ENCODE results near the gene INCA1. TPM values are rescaled to one million over a fixed set of nuclear protein-coding genes. Genes with fewer than 3 reads are reported as not detected.

Gene INCA1
- total RNA-seq, 1 donor from 2014 or later, result 0.34 TPM

DNA sequence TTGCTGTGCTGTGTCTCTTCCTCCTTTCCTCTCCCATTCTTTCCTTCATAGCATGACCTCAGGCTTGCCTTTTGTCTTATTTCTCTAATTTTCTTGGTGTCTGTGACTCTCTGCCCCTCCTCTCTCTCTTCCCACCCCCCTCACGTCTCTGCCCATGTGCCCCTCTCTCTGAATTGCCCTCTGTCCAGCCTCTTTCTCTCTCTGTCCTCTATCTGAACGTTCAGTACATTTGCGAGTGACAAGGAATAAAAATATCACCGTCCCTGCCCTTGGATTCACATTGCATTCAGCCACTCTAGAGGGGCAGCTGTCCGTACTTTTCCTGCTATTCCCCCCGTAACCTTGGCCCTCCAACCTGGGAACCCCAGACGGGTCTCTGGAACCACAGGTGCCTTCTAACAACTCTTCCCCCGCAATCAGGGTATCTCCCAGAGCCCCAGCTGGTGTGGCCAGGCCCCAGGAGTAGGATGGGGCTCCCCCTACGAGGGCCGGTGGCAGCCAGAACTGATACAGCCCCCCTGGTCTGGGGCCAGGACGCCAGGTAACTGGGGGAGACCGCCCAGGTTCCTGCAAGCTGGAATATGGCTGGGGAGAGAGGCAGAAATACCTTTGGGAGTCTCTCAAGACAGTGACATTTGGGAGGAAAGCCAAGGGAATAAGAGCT, 2.2 kb upstream of the INCA1 start:
- H3K27me3 Mint-ChIP-seq (ENCODE audit: insufficient read depth), result peaks cover 8% of the 10 kb centered on the region
- intact Hi-C loops (cut with micrococcal nuclease), result loop anchor here (5.0 kb wide), 1 partner anchor 283 kb away; the partner anchor contains the start of gene RABEP1
- DNase-seq (ENCODE audit: low spot score), result no peak
- peaks cover 31% of the 10 kb centered on the region for H3K36me3 Mint-ChIP-seq (ENCODE audit: low read depth)
- peaks cover 19% of the 10 kb centered on the region for H3K4me1 Mint-ChIP-seq (ENCODE audit: low read depth)
- H3K9me3 Mint-ChIP-seq, result no peaks in the 10 kb centered on the region
- peak overlapping the region; percentile 90 for H3K4me3 Mint-ChIP-seq
- peak overlapping the region; percentile 90 for H3K27ac Mint-ChIP-seq

- Mint-ChIP-seq H3K36me3 (ENCODE audit: low read depth) (peaks cover 24% of the 10 kb centered on the region), H3K4me1 (ENCODE audit: low read depth) (peaks cover 19% of the 10 kb centered on the region), H3K9me3 (no peaks in the 10 kb centered on the region), H3K4me3 (peak overlapping the region; percentile 90), H3K27me3 (ENCODE audit: insufficient read depth) (peaks cover 8% of the 10 kb centered on the region), H3K27ac (peak overlapping the region; percentile 90)
- intact Hi-C loops (cut with micrococcal nuclease), result loop anchor here (5.0 kb wide), 1 partner anchor 283 kb away; the partner anchor contains the start of gene RABEP1
- no peak for DNase-seq (ENCODE audit: low spot score)
Measured at GRCh38 chr17:4998732-4999429, 1.6 kb upstream of the INCA1 start.

- no peak for DNase-seq (ENCODE audit: low spot score)
- intact Hi-C loops (cut with micrococcal nuclease), result loop anchor here (5.0 kb wide), 1 partner anchor 284 kb away; the partner anchor contains the start of gene RABEP1
- H3K27ac Mint-ChIP-seq, result peak overlapping the region; percentile 90
- peak overlapping the region; percentile 90 for H3K4me3 Mint-ChIP-seq
- peaks cover 8% of the 10 kb centered on the region for H3K27me3 Mint-ChIP-seq (ENCODE audit: insufficient read depth)
- H3K4me1 Mint-ChIP-seq (ENCODE audit: low read depth), result peaks cover 19% of the 10 kb centered on the region
- H3K9me3 Mint-ChIP-seq, result no peaks in the 10 kb centered on the region
- H3K36me3 Mint-ChIP-seq (ENCODE audit: low read depth), result peaks cover 17% of the 10 kb centered on the region
Measured at GRCh38 chr17:4998027-4998731, 857 bp upstream of the INCA1 start.

DNA sequence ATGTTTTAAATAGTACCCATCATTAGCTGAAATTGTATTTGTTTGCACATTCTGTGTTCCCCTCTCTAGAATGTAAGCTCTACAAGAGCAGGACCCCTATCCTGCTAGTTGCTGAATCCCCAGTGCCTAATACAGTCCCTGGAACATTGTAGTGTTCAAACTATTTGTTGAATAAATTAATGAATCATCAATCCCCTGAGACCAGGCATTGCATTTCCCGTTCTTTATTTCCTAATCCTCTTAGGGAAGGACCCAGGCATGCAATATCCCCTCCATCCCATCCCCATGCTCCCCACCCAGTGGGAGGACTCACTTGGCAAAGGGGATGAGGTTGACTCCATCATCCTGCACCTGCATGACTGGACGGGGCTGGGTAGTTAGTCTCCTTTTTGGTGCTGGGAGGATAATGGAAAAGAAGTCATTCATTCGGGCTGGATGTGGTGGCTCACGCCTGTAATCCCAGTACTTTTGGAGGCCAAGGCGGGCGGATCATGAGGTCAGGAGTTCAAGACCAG, 3.2 kb downstream of the INCA1 start:
- H3K4me1 Mint-ChIP-seq (ENCODE audit: low read depth), result peaks cover 16% of the 10 kb centered on the region
- no peak overlapping the region for H3K27ac Mint-ChIP-seq
- intact Hi-C loops (cut with micrococcal nuclease), result no loop called here
- peaks cover 8% of the 10 kb centered on the region for H3K27me3 Mint-ChIP-seq (ENCODE audit: insufficient read depth)
- H3K36me3 Mint-ChIP-seq (ENCODE audit: low read depth), result peaks cover 13% of the 10 kb centered on the region
- H3K4me3 Mint-ChIP-seq, result no peak overlapping the region
- no peak for DNase-seq (ENCODE audit: low spot score)
- no peaks in the 10 kb centered on the region for H3K9me3 Mint-ChIP-seq

DNA sequence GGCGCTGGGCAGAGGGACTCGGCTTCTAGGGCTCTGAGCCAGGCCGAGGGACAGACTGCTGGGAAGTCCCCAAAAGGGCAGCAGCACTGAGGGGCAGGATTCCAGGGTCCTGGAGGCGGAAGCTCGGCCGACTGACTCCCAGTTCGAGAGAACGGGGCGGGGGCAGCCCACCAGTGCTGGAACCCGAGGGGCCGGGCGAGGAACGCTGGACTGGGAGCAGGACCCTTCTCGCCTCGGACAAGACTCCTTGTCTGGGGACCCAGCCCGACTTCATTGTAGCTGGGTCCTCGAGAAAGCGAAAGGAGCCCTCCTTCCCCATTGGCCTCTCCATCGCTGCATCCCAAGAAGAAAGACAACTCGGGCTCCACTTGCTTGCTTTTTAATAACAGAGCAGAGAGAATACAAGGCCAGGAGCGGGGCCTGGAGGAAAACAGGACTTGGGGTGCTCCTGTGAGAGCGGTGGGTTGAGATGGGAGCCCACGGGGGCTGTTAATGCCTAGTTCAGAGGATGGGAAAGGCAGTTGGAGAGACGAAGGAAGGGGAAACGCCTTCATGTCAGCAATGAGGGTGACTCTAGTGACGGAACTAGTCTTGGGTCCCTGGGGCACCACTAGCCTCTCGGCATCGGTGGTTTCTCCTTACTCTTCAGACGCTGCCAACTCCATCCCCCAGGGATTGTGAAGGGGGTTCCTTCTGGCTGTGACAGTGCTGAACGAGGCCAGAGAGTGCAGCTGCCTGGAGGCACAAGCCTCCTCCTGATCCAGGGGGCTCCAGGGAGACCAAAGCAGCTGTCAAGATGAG, 9.4 kb downstream of the INCA1 start:
- intact Hi-C loops (cut with micrococcal nuclease), result loop anchor here (1.0 to 2.0 kb wide), 5 partner anchors 8 to 43 kb away; partner anchors contain the start of genes INCA1, KIF1C and SPAG7
- Mint-ChIP-seq H3K27ac (peak overlapping the region; percentile 89), H3K36me3 (ENCODE audit: low read depth) (peaks cover 32% of the 10 kb centered on the region), H3K4me1 (ENCODE audit: low read depth) (peaks cover 39% of the 10 kb centered on the region), H3K27me3 (ENCODE audit: insufficient read depth) (no peaks in the 10 kb centered on the region), H3K9me3 (no peaks in the 10 kb centered on the region), H3K4me3 (peak overlapping the region; percentile 95)
- DNase-seq (ENCODE audit: low spot score), result no peak

DNA sequence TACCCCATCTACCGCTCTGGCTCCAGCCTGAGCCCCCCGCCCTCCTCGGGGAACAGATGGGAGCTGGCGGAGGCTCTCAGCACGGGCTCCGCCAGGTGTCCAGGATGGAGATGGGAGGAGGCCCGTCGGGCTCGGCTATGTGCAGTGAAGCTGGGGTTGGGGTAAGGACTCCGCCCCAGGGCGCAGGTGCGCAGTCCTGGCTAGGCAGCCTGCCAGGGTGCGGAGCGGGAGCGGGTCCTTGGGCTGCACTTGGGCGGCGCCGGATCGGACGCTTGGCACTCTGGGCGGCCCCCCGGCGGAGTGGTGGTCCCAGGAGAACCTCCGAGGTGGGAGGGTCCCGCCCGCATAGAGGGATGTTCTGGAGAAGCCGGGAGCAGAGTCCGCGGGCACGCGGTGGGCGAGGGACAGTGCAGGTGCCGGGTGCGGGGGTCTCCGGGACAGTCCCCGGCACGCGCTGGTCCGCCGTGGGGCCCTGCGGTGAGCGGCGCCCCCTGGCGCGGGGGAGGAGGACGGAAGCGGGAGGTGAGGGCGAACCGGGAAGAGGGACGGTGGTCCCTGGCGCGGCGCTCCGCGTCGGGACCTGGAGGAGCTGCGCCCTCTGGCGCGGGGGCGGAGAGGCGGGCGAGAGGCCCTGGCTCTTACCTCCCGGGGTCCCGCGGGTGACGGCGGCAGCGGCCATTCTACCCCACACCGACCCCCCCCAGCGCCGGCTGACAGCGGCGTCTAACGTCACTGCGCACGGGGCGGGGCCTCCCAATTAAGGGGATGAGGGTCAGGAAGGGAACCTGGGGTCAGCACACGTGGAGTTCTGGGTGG, 10.2 kb downstream of the INCA1 start, which contains the start of gene CAMTA2:
Gene CAMTA2 (minus strand): TSS at position 725 of the 816 bp plus-strand sequence. CDS start 1,453 bp downstream, outside the sequence.
- H3K27me3 Mint-ChIP-seq (ENCODE audit: insufficient read depth), result no peaks in the 10 kb centered on the region
- intact Hi-C loops (cut with micrococcal nuclease), result loop anchor here (1.0 to 2.0 kb wide), 4 partner anchors 10 to 44 kb away; partner anchors contain the start of genes INCA1, KIF1C and SPAG7
- H3K9me3 Mint-ChIP-seq, result no peaks in the 10 kb centered on the region
- peak within 1 kb of the TSS; percentile 95 for H3K4me3 Mint-ChIP-seq
- peaks cover 39% of the 10 kb centered on the region for H3K4me1 Mint-ChIP-seq (ENCODE audit: low read depth)
- H3K36me3 Mint-ChIP-seq (ENCODE audit: low read depth), result peaks cover 39% of the 10 kb centered on the region
- peak; percentile 82 for DNase-seq (ENCODE audit: low spot score)
- peak within 1 kb of the TSS; percentile 89 for H3K27ac Mint-ChIP-seq

DNA sequence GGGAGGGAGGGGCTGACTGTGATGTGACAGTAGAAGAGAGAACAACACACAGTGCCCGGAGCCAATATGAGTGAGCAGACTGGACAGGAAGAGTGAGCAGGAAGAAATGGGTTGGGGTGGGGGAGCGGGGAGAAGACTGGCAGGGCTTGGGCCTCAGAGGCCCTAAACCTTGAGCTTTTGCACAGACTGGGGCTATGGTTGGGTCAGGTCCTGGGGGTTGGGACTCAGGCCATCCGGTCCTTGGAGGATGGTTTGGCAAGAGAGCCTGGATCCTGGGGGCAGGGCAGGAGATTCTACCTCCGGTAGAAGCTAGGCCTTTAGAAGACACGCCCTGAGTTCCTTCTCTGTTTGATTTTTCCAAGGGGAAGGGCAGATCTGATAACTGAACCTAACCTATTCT, 10.9 kb downstream of the INCA1 start:
- no peaks in the 10 kb centered on the region for H3K27me3 Mint-ChIP-seq (ENCODE audit: insufficient read depth)
- H3K4me1 Mint-ChIP-seq (ENCODE audit: low read depth), result peaks cover 39% of the 10 kb centered on the region
- no peaks in the 10 kb centered on the region for H3K9me3 Mint-ChIP-seq
- H3K27ac Mint-ChIP-seq, result peak overlapping the region; percentile 80
- intact Hi-C loops (cut with micrococcal nuclease), result loop anchor here (2.0 kb wide), 1 partner anchor 44 kb away; no protein-coding TSS in a partner anchor
- H3K4me3 Mint-ChIP-seq, result peak overlapping the region; percentile 95
- no peak for DNase-seq (ENCODE audit: low spot score)
- peaks cover 39% of the 10 kb centered on the region for H3K36me3 Mint-ChIP-seq (ENCODE audit: low read depth)

- Mint-ChIP-seq H3K4me1 (ENCODE audit: low read depth) (peaks cover 29% of the 10 kb centered on the region), H3K4me3 (no peak overlapping the region), H3K36me3 (ENCODE audit: low read depth) (peaks cover 43% of the 10 kb centered on the region), H3K9me3 (no peaks in the 10 kb centered on the region), H3K27ac (no peak overlapping the region), H3K27me3 (ENCODE audit: insufficient read depth) (no peaks in the 10 kb centered on the region)
- intact Hi-C loops (cut with micrococcal nuclease), result no loop called here
- no peak for DNase-seq (ENCODE audit: low spot score)
Measured at GRCh38 chr17:4982305-4982704, 15.0 kb downstream of the INCA1 start.

DNA sequence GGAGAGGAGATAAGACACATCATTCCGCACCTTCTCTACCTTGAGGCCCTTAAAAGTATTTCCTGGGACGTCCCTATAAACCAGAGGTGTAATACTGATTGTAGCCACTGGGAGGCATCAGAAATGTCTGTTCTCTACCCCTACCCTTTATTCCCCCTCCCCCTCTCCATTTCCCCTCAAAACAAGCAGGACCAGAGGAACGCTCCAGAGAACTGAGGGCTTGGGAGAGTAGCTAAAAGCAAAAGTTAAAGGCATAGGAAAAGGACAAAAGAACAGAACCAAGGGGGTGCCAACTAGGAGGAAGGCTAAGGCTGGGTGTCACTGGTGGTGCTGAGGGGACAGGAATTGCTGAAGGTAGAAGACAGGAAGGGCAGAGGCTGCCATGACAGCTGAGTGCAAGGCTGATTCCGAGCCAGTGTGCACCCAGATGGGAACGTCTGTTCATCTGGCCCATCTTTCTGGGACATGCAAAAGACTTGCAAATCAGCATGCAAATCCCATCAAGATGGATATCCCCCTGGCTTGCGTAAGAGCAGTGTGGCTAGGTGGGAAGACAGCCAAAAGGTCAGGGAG, 16.6 kb downstream of the INCA1 start:
- peak overlapping the region; percentile 56 for H3K27ac Mint-ChIP-seq
- DNase-seq (ENCODE audit: low spot score), result peak; percentile 42
- intact Hi-C loops (cut with micrococcal nuclease), result loop anchor here (1.0 to 2.0 kb wide), 5 partner anchors 8 to 82 kb away; partner anchors contain the start of genes INCA1, KIF1C and SPAG7
- peaks cover 20% of the 10 kb centered on the region for H3K4me1 Mint-ChIP-seq (ENCODE audit: low read depth)
- H3K4me3 Mint-ChIP-seq, result no peak overlapping the region
- H3K9me3 Mint-ChIP-seq, result no peaks in the 10 kb centered on the region
- peaks cover 40% of the 10 kb centered on the region for H3K36me3 Mint-ChIP-seq (ENCODE audit: low read depth)
- no peaks in the 10 kb centered on the region for H3K27me3 Mint-ChIP-seq (ENCODE audit: insufficient read depth)

GRCh38 chr17:4978726-4979125, 18.6 kb downstream of the INCA1 start:
- no peak for DNase-seq (ENCODE audit: low spot score)
- no peak overlapping the region for H3K27ac Mint-ChIP-seq
- H3K36me3 Mint-ChIP-seq (ENCODE audit: low read depth), result peaks cover 51% of the 10 kb centered on the region
- no peak overlapping the region for H3K4me3 Mint-ChIP-seq
- intact Hi-C loops (cut with micrococcal nuclease), result no loop called here
- H3K4me1 Mint-ChIP-seq (ENCODE audit: low read depth), result peaks cover 12% of the 10 kb centered on the region
- H3K9me3 Mint-ChIP-seq, result no peaks in the 10 kb centered on the region
- no peaks in the 10 kb centered on the region for H3K27me3 Mint-ChIP-seq (ENCODE audit: insufficient read depth)

- Mint-ChIP-seq H3K4me1 (ENCODE audit: low read depth) (peaks cover 20% of the 10 kb centered on the region), H3K27ac (peak overlapping the region; percentile 24), H3K9me3 (no peaks in the 10 kb centered on the region), H3K4me3 (no peak overlapping the region), H3K36me3 (ENCODE audit: low read depth) (peaks cover 55% of the 10 kb centered on the region), H3K27me3 (ENCODE audit: insufficient read depth) (no peaks in the 10 kb centered on the region)
- DNase-seq (ENCODE audit: low spot score), result no peak
- intact Hi-C loops (cut with micrococcal nuclease), result no loop called here
Measured at GRCh38 chr17:4974115-4974670, 23.1 kb downstream of the INCA1 start.
